NCI-H1092 (cell line): ENCODE data around the gene TRAPPC12.
"Not testable (repeated sequence)": the region's sequence is repeated elsewhere in the genome, so short reads cannot be mapped to it uniquely, and the experiment has no call there.

ENCODE experiments used
- DNase-seq: peaks from one replicate; lab custom pipeline; 2025; lab: John Stamatoyannopoulos, UW

Gene TRAPPC12

DNA sequence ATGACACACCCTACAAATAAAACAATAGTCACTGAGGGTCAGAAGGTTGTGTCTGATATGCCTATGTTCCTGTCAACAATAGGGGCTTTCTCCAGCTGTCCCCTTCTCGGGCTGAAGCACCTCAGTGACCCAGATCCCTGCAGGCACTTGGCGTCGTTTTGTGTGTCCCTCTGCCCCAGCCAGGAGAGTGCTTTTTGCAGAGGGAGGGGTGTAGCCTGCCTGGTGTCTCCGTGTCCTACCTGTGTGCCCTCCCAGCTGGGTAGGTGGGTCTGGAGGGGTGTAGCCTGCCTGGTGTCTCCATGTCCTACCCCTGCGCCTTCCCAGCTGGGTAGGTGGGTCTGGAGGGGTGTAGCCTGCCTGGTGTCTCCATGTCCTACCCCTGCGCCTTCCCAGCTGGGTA lies 74.5 kb downstream of the TRAPPC12 start:
- not testable (repeated sequence) for DNase-seq

GRCh38 chr2:3454802-3455201 lies 75.3 kb downstream of the TRAPPC12 start:
- no peak for DNase-seq

GRCh38 chr2:3456125-3456524 lies 76.6 kb downstream of the TRAPPC12 start:
- no peak for DNase-seq

- no peak for DNase-seq
Measured at GRCh38 chr2:3457524-3458395, 78.3 kb downstream of the TRAPPC12 start.

DNA sequence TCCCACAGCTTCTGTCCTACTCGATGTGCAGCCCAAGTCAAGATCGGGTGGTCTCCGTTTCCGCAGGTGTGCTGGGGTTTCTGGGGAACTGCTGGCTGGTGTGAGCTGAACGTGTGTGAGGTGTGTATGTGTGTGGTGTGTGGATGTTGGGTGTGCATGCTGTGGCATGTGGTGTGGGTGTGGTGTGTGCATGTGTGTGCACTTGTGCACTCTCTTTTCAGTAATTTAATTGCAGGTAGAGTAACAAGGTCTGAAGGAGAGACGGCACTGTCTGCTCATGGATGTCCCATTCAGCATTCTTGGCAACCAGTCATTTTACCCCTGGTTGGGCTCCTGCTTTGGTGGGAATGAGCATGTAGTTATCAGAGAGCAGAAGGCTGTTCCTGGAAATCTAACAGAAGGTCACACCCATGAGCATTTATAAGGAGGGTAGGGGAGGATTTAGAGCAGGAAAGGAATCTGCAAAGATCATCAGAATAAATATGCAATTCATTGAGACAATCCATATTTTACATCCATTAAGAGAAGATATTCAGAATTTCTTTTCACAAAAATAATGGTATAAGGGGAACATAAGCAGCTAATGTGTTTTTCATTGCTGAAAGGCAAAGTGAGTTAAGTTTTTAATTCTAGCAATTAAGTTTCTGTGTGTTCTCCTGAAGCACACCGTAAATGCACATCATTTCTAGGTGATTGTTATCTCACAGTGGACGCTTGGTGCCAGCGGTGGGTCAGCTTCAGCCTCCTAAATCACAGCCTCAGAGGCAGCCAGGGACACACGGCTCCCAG lies 79.1 kb downstream of the TRAPPC12 start:
- DNase-seq: no peak

DNA sequence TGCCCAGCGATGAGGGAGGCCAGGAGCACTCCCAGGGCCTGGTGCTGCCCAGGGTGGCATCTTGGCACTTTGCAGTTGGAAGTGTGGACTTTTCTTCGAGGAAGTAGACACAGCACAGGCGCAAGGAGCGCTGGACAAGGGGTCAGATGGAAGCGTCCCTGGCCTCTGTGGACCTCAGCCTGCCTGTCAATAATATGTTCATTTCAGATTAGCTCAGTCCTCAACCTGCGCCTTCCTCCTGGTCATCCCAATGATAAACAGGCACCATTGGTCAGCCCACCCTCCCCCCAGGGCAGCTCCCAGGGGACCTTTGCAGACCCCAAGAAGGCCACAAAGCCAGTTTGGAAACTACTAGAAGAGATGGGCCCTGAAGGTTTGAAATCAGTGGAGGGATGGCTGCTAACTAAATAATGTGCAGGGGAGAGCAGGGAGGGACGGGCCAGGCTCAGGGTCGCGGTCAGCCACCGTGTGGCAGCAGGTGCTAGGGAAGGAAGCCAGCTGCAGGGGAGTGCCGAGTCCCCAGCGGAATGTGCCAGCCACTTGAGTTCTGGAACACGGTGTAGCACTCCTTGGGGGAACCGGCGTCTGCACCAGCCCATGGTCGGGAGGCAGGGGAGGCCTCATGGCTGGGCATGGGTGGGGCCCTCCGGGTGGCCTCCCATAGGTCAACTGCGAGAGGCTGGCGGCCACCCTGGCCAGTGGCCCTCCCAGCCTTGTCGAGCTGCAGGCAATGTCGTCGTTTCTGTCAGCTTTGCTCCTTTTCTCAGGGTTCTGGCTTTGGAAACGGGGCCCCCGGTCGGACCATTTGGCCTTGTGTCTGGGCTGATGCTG lies 79.9 kb downstream of the TRAPPC12 start:
- DNase-seq: no peak

DNA sequence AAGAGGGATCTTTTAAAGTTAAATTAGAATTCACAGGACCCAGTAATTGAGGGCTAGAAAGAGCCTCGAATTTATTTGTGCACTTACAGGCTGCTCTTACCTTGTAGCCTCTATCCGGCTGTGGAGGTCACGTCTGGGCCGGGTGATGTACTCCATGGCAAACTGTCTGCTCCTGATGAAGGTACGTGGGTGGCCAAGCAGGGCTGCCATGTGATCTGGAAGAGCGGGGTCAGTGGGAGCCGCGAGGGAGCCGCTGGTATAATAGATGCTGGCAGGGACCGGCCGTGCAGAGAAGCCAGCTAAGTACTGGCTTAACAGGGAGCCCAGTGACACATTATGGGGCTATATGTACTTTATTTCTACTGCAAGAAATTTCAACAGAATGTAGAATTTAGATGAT lies 80.7 kb downstream of the TRAPPC12 start:
- DNase-seq: no peak

DNA sequence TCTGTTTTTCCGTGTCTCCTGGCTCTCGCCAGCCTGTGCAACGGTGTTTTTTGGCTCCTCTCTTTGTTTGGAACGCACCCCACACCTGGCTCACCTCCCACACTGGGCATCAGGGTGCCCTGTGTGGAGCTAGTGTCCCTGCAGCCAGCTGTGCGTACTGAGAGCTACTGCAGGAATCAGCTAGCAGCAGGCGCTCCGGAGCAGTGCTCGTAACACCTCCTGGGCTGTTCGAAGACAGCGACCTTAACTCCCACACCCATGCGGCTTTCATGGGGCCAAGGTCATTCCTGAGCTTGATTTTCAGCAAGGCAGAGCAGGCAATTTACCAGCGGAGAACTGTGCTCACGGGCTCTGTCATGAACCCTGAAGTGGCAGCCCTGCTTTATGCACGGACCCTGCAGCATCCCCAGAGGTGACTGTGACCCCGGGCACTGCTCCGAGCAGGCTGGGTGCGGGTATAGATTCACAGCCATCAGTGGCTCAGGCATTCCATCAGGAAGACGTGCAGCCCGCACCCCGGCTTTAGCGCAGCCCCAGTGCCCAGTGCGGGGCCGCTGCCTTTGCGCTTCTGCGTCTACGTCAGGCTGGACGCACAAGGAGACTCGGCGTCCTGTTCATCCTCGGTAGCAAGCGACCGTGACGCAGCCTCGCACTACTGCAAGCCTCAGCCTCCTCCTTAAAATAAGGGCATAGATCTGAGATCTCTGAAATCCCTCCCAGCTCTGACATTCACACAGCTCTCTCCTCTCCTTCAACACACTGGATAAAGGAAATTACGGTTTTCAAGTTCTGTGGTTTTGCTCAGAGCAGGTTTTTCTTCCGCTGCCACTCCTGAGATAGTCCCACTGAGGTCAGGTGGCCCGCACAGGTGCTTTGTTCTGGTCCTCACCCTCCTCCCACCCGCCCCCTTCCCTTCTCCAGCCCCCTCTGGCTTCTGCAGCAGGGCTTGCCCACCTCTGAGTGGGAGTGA lies 81.6 kb downstream of the TRAPPC12 start:
- no peak for DNase-seq

DNA sequence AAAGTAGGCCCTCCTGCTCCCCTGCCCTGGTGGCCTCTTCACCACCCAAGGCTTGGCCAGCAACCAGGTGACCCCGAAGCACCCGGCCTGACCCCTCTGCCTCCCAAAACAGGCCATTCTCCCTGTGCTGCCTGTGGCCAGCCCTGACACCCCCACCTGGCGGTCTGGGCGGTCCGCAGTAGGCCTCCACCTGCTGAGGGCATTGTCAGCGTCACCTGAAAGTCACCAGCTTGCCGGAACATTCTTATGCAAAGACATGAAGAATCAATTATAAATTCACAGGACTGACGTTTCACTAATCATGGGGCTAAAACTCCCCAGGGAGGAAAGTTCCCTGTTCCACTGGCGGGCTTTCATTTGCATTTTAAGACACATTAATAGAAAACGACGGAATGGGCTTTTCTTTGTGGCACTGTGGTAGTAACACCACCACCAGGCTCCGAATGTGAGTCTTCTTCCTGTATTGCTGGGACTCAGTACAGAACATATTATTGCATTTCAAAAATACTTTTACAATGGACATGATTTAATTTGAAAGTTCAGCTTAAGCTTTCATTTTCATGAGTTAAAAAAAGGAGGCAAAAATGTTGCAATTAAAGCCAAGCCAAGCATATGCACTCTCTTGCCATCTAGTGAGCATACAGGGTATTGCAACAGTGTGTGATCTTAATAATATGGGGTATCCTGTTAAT lies 82.5 kb downstream of the TRAPPC12 start:
- no peak for DNase-seq

DNA sequence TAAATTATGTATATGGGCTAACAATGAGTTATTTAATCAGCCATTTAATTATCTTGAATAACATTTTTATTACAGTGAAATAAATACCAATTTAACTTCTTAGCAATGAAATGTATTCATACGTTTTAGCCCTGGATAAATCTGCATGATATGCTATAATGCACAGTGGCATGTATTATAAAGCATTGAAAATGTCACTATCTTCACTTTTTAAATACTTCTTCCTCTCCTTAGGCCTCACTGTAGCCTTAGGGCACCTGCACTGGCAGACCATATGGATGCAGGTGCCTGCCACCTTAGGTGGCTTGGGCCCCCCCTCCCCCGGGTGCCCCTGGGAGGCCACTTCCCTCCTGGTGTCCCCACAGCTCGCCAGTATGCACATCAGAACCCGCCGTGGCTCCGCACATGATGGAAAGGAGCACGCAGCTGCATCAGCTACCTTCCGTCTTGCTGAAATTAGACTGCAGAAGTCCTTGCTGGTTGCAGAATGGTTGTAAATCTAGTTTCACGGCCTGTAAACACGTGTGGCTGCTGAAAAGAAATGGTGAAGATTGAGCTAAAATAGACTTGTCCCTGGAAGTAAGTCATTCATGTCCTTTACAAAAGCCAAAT lies 83.1 kb downstream of the TRAPPC12 start:
- no peak for DNase-seq

- no peak for DNase-seq
Measured at GRCh38 chr2:3463186-3463835, 83.8 kb downstream of the TRAPPC12 start.

DNA sequence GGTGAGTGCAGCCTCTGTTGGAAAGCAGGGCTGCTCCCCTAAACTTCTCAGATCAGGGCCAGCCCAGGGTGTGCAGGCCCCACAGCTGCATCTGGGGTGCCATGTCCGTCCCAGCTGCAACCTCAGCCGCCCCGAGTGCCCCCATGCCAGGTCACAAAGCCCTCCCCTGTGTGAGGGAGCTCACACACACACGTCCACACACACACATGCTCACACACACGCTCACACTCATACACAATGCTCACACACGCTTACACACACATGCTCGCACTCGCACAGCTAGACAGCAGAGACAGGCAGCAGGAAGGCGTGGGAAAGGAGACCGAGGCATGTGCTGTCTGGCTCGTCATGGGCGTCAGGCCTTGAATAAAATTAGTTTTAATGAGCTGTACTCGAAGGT lies 84.5 kb downstream of the TRAPPC12 start:
- no peak for DNase-seq

DNA sequence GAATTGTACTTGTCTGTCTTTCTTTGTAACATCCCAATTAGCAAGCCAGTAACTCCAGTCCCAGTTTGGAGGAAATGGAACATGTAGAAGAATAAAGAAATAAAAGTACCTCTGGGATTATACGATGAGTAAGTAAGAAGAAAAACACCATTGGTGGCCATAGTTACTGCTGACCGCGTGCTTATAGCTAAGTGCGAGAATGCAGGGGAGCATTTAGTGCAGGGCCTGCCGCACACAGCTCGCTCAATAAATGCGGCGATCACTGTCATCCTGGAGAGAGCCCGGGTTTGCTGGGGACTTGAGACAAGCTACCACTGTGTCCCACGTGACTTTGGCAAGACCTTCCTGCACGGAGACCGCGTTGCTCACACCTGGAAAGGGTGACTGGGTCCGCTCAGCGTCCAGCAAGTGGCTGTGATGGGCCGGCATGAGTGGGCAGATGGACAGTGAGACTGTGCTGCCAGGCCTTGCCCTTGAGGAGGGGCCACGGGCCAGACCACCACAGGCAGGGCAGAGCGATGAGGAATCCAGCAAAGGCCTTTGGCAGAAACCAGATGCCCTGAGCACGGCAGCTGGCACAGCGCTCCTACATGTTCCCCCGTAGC lies 85.0 kb downstream of the TRAPPC12 start:
- DNase-seq: no peak

- DNase-seq: no peak
Measured at GRCh38 chr2:3465328-3465727, 85.8 kb downstream of the TRAPPC12 start.

DNA sequence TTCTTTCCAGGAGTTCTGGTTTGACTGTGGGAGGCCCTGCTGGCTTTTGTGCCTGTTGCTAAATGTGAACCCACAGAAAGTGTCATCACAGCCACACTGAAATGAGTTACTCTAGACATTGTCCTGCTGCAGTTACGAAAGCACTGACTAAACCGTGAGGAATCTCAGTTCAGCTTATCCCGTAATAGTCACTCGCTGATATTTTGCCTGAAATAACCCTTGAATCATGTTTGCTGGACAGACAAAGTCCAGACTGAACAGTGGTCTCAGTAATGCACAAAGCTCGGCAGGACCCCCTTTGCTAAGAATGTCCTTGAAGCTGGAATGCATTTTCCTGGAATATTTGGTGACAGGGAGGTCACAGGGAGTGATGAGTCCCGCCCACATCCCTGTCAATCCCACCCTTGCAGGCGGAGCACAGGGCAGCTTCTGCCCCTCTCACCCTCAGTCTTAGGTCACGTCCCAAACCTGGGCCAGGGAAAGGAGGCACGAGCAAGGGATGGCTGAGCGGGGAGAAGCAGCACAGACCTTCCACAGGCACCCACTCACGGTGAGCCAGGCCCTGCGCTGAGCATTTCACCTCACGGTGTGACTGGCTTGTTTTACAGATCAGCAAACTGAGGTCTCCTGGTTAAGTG lies 86.5 kb downstream of the TRAPPC12 start:
- no peak for DNase-seq

DNA sequence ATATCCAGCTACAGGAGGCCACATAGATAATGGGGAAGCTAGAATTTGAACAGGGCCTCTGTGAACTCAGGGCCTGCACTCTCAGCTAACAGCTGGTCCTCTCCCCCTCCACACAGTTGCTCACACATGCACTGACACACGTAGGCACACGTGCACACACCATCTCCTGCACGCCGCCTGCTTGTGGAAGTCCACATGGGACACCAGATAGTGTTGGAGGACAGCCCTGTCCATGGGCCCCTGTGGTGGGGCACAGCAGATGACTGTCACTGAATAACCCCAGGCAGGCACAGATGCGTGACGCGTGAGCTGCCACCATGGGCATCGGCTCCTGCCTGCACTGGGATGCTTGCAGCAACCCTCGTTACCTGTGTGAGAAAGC lies 87.0 kb downstream of the TRAPPC12 start:
- no peak for DNase-seq

DNA sequence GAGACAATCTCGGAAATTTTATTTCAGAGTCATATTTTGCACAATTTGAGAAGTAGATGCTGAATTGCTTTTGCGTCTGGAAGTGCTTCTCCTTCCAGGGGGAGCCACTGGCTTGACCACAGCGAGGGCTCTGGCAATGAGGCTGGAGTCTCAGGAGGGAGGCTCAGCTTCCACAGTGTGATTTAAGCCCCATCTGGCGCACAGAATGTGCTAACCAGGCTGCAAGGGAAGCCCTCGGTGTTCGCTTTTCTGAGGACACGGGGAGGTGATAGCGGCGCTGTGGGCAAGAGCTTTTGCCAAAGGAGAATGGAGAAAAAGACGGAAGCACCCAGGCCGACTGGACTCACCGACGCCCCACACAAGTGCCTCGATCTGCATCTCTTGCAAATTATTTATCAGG lies 87.5 kb downstream of the TRAPPC12 start:
- DNase-seq: no peak

- no peak for DNase-seq
Measured at GRCh38 chr2:3467654-3468053, 88.2 kb downstream of the TRAPPC12 start.
